K562 (cell line): ENCODE measurements around the gene ONECUT1. TPM values are rescaled to one million over a fixed set of nuclear protein-coding genes. Genes with fewer than 3 reads are reported as not detected.

Experiments
- ATAC-seq: fragments of 200-7000 bp; cut with Tn5 transposase; 3 replicates; pipeline ENCODE4 v1.9.1; 2020; ENCODE audit warnings: moderate library complexity
- BruUV-seq: library from RNA; stranded (reverse); fragments of 400-500 nt; replicated peaks from 2 replicates; lab custom pipeline; 2021; lab: Mats Ljungman, UMichigan
- CTCF ChIA-PET: fragments of 300-600 bp; formaldehyde crosslinking; extraction: SDS; loops from one replicate; lab custom pipeline; 2021; ENCODE audit warnings: low intra/inter-chr PET ratio; lab: Yijun Ruan, JAX
- POLR2A ChIA-PET: fragments of 300-600, 350-650 bp; sonication (Branson Sonifier 250); formaldehyde crosslinking; extraction: SDS; loops from one replicate; lab custom pipeline; 2021; ENCODE audit warnings: antibody characterized with exemption, inconsistent platforms; lab: Yijun Ruan, JAX
- DNase-seq, 4 experiments: peaks; one replicate each; pipeline versions ENCODE4 v3.0.0 to v3.0.0-alpha.2; 2011 to 2018; ENCODE audit warnings: low spot score in 3 of 4, mixed read lengths in 3 of 4; ENCODE audit errors: extremely low read depth in 1 of 4
- FAIRE-seq: peaks from 2 replicates; lab custom pipeline; 2011; peaks lifted over from hg19 to GRCh38; lab: Jason Lieb, UNC
- H2AFZ ChIP-seq: 2 replicates; pipeline ENCODE4 v1.6.0; 2011; ENCODE audit warnings: low read depth, low read length, control low read depth, inconsistent platforms
- H3K27ac ChIP-seq: fragments of 200-600 bp; 3 replicates; pipeline ENCODE4 v1.8.0; 2011; ENCODE audit warnings: low read depth, mild to moderate bottlenecking, control low read depth, inconsistent platforms, low read length, moderate library complexity, mixed read lengths; ENCODE audit errors: extremely low read depth
- H3K27me3 ChIP-seq, 2 experiments: fragments of 300-600 bp in 1 of 2; 2 replicates in 1 of 2; 3 replicates in 1 of 2; pipeline versions ENCODE4 v1.6.0 to v1.8.0; 2011; ENCODE audit warnings: inconsistent platforms in 2 of 2, low read length in 2 of 2, mild to moderate bottlenecking in 1 of 2, mixed read lengths in 1 of 2, moderate library complexity in 1 of 2; ENCODE audit not compliant: control insufficient read depth in 2 of 2, insufficient read depth in 2 of 2
- H3K36me3 ChIP-seq: fragments of 300-600 bp; 3 replicates; pipeline ENCODE4 v1.8.0; 2011; ENCODE audit warnings: mild to moderate bottlenecking, low read length, inconsistent platforms; ENCODE audit not compliant: control insufficient read depth, insufficient read depth
- H3K4me1 ChIP-seq, 2 experiments: fragments of 200-600 bp in 1 of 2; replicated peaks in 1 of 2; 2 replicates in 1 of 2; 3 replicates in 1 of 2; pipeline versions ENCODE4 v1.5.1 to v1.8.0; 2011; ENCODE audit warnings: inconsistent platforms in 2 of 2, low read length in 2 of 2, mild to moderate bottlenecking in 1 of 2, mixed read lengths in 1 of 2, moderate library complexity in 1 of 2; ENCODE audit not compliant: control insufficient read depth in 2 of 2, insufficient read depth in 2 of 2
- H3K4me2 ChIP-seq: 2 replicates; pipeline ENCODE4 v1.6.1; 2011; ENCODE audit warnings: low read length, control low read depth, inconsistent platforms, mixed read lengths; ENCODE audit not compliant: insufficient read depth
- H3K4me3 ChIP-seq: fragments of 200-600 bp; sonication (generic), shearing (Covaris generic); 2 replicates; pipeline ENCODE4 v1.5.1; 2016; ENCODE audit warnings: control low read depth, inconsistent platforms
- H3K79me2 ChIP-seq: fragments of 200-600 bp; 3 replicates; pipeline ENCODE4 v1.8.0; 2011; ENCODE audit warnings: low read length, inconsistent platforms; ENCODE audit not compliant: control insufficient read depth, insufficient read depth
- H3K9ac ChIP-seq, 2 experiments: 2 replicates each; pipeline versions ENCODE4 v1.6.0 to v1.6.1; 2011; ENCODE audit warnings: low read depth in 2 of 2, low read length in 2 of 2, control low read depth in 1 of 2, inconsistent platforms in 1 of 2, mild to moderate bottlenecking in 1 of 2, mixed read lengths in 1 of 2; ENCODE audit not compliant: insufficient read depth in 1 of 2
- H3K9me1 ChIP-seq: one replicate; pipeline ENCODE4 v1.6.0; 2011; ENCODE audit warnings: inconsistent platforms, mild to moderate bottlenecking, low read length, moderate library complexity; ENCODE audit not compliant: control insufficient read depth, insufficient read depth
- H3K9me3 ChIP-seq: replicated peaks from 2 replicates; pipeline ENCODE4 v1.5.1; 2011; ENCODE audit warnings: low read depth, low read length, inconsistent platforms; ENCODE audit not compliant: control insufficient read depth, insufficient read depth
- H4K20me1 ChIP-seq: replicated peaks from 2 replicates; pipeline ENCODE4 v1.6.1; 2011; ENCODE audit warnings: low read length, inconsistent platforms, mixed read lengths; ENCODE audit not compliant: control insufficient read depth, insufficient read depth
- MED1 ChIP-seq: sonication (generic); formaldehyde crosslinking; IDR thresholded peaks from 2 replicates; pipeline ENCODE4 v1.8.1; 2023; ENCODE audit warnings: missing genetic modification reagents, borderline replicate concordance
- POLR2H ChIP-seq: IDR thresholded peaks from 2 replicates; pipeline ENCODE4 v1.6.1; 2016; ENCODE audit warnings: missing genetic modification characterization, low read depth, mild to moderate bottlenecking, control low read depth, missing compliant biosample characterization, moderate library complexity
- RAD21 ChIP-seq, 2 experiments: fragments of 250-450 bp in 1 of 2; fragments of 450-650 bp in 1 of 2; sonication (Bioruptor Pico) in 1 of 2; formaldehyde crosslinking in 1 of 2; IDR thresholded peaks in 1 of 2; conservative IDR thresholded peaks in 1 of 2; 2 replicates each; pipeline versions ENCODE4 v1.4.0 to v1.8.0; 2020 to 2022; ENCODE audit warnings: mild to moderate bottlenecking in 2 of 2, moderate library complexity in 1 of 2
- WGBS: fragments of 100-300 bp; shearing (Covaris generic); methylation state at CpG from one replicate; pipeline ENCODE4 v1.1.6; 2016; ENCODE audit warnings: low coverage, mixed read lengths; ENCODE audit not compliant: insufficient coverage; ENCODE audit errors: missing lambda C conversion rate; 5-methylcytosine and 5-hydroxymethylcytosine counted together
- in situ Hi-C: fragments of 300-500 bp; cut with MboI; formaldehyde crosslinking; loops from 4 replicates; pipeline ENCODE4 v1.15.0; 2018; ENCODE audit warnings: inconsistent platforms, mixed read lengths
- intact Hi-C: fragments of 100-400 bp; cut with micrococcal nuclease; formaldehyde crosslinking; loops from 2 replicates; pipeline ENCODE4 v1.14.2; 2022
- polyA plus RNA-seq, 8 experiments: library from polyadenylated mRNA; depleted of rRNA in 4 of 8; stranded (reverse) in 5 of 8; unstranded in 3 of 8; fragments of >200 nt; fragmentation: Nextera tagmentation in 2 of 8; fragmentation: Illumina TruSeq in 1 of 8; extraction: Ambion mirVana in 2 of 8; extraction: Trizol in 1 of 8; gene quantifications; 2 replicates each; pipeline versions ENCODE4 v1.2.1 to v1.2.3, GENCODE V29; 2011 to 2014; ENCODE audit warnings: inconsistent platforms in 1 of 8, missing spikeins in 1 of 8
- total RNA-seq, 7 experiments: library from RNA; depleted of rRNA in 6 of 7; stranded (reverse); fragments of >200 nt in 6 of 7; fragmentation: Illumina TruSeq in 2 of 7; extraction: Trizol in 2 of 7; gene quantifications; 2 replicates each; pipeline versions ENCODE4 v1.2.1 to v1.2.3, GENCODE V29; 2011 to 2021; ENCODE audit warnings: low replicate concordance in 1 of 7

The ONECUT1 gene
- total and polyA plus RNA-seq, 9 of the 15 experiments (the other 6 are each of a cell fraction or from before 2014, with no cell fraction given): not detected

GRCh38 chr15:52790941-52791751 is 1.0 kb upstream of the ONECUT1 start:
- peaks cover 0 to 32% of the 10 kb centered on the region in 2 experiments; a peak in 2 of 5 replicates for H3K4me1 ChIP-seq
- H3K27me3 ChIP-seq: peaks cover 8 to 37% of the 10 kb centered on the region in 2 experiments; a peak in 3 of 5 replicates
- no peak for DNase-seq
- H3K4me2 ChIP-seq: no peak overlapping the region
- no TSS peak for BruUV-seq
- H3K4me3 ChIP-seq: no peak overlapping the region
- H3K27ac ChIP-seq: no peak overlapping the region
- no peaks in the 10 kb centered on the region for H3K79me2 ChIP-seq
- intact Hi-C loops: no loop called here
- no peaks in the 10 kb centered on the region for H3K36me3 ChIP-seq
- H3K9me1 ChIP-seq: no peaks in the 10 kb centered on the region
- H3K9me3 ChIP-seq: no peaks in the 10 kb centered on the region
- H4K20me1 ChIP-seq: 0 out of 2 replicates have a peak, but pooled peaks cover 1% of the 10 kb centered on the region
- no peak for TF ChIP-seq RAD21 (CRISPR knock-in tag; conservative IDR thresholded peaks at IDR 0.05 in 1 of 2, IDR thresholded peaks at IDR 0.05 in 1 of 2)
- TF ChIP-seq POLR2H (tag): no peak
- no peak for TF ChIP-seq MED1 (CRISPR knock-in tag)
- TF ChIP-seq, all 486 proteins: peak for 0
- ATAC-seq: no peak; the same call in 2 of the 3 replicates
- in situ Hi-C loops: no loop called here
- 39% methylated on average over 29 of the region's 50 CpGs for WGBS
- no peak for FAIRE-seq
- CTCF ChIA-PET: no interaction called here
- Histone ChIP-seq H2AFZ (no peak overlapping the region), H3K9ac (no peak overlapping the region)
- POLR2A ChIA-PET: no interaction called here
